HCT116 (cell line): ENCODE results near the gene PPP1R13L. TPM values are rescaled to one million over a fixed set of nuclear protein-coding genes. Genes with fewer than 3 reads are reported as not detected.

Source experiments
- ATAC-seq: fragments of 200-7000 bp; cut with Tn5 transposase; 2 replicates; pipeline ENCODE4 v1.9.1; 2020; ENCODE audit warnings: mild to moderate bottlenecking, moderate library complexity
- BruUV-seq: library from RNA; stranded (reverse); fragments of 400-500 nt; replicated peaks from 2 replicates; lab custom pipeline; 2021; lab: Mats Ljungman, UMichigan
- CTCF ChIA-PET: fragments of 300-600 bp; sonication (Branson Sonifier 250); formaldehyde crosslinking; loops from one replicate; lab custom pipeline; 2021; ENCODE audit warnings: antibody characterized with exemption; lab: Charles Lee
- POLR2A ChIA-PET: fragments of 300-600, 350-600 bp; sonication (Branson Sonifier 250); formaldehyde crosslinking; loops from one replicate; lab custom pipeline; 2021; ENCODE audit warnings: antibody characterized with exemption; lab: Charles Lee
- RAD21 ChIA-PET, 2 experiments: fragments of 300-600 bp; sonication (Branson Sonifier 250); formaldehyde crosslinking; loops; one replicate each; lab custom pipeline; 2023; ENCODE audit warnings: low total read pairs in 2 of 2; ENCODE audit not compliant: uncharacterized antibody in 2 of 2, unreplicated experiment in 2 of 2, low non-redundant PET in 1 of 2; lab: Charles Lee
- DNase-seq: peaks from one replicate; pipeline ENCODE4 v3.0.0-alpha.2; 2010; ENCODE audit warnings: low read depth, low spot score
- H2AFZ ChIP-seq: fragments of 200-600 bp; shearing (Covaris generic), sonication (generic); 2 replicates; pipeline ENCODE4 v1.6.1; 2017; ENCODE audit warnings: low read depth, mixed run types, mixed read lengths, antibody characterized with exemption, low read length; ENCODE audit not compliant: poor library complexity, severe bottlenecking
- H3K27ac ChIP-seq: 2 replicates; pipeline ENCODE4 v1.5.1; 2012; ENCODE audit warnings: low read depth, low read length
- H3K27me3 ChIP-seq: fragments of 200-600 bp; sonication (generic); 2 replicates; pipeline ENCODE4 v1.6.1; 2016; ENCODE audit warnings: mixed run types, low read length, mixed read lengths; ENCODE audit not compliant: insufficient read depth
- H3K36me3 ChIP-seq, 2 experiments: fragments of 200-500 bp in 1 of 2; fragments of 200-600 bp in 1 of 2; sonication (Bioruptor generic) in 1 of 2; sonication (generic) in 1 of 2; 2 replicates each; pipeline versions ENCODE4 v1.5.1 to v1.6.1; 2014 to 2016; ENCODE audit warnings: low read length in 2 of 2, inconsistent platforms in 1 of 2, mixed read lengths in 1 of 2, mixed run types in 1 of 2; ENCODE audit not compliant: insufficient read depth in 2 of 2, control insufficient read depth in 1 of 2
- H3K4me1 ChIP-seq, 2 experiments: fragments of 200-600 bp in 1 of 2; sonication (generic) in 1 of 2; 2 replicates each; pipeline versions ENCODE4 v1.5.1 to v1.6.1; 2012 to 2017; ENCODE audit warnings: low read length in 2 of 2, inconsistent platforms in 1 of 2, mild to moderate bottlenecking in 1 of 2, mixed read lengths in 1 of 2, mixed run types in 1 of 2, moderate library complexity in 1 of 2; ENCODE audit not compliant: insufficient read depth in 2 of 2, control insufficient read depth in 1 of 2
- H3K4me2 ChIP-seq: fragments of 200-600 bp; sonication (generic); 2 replicates; pipeline ENCODE4 v1.6.1; 2017; ENCODE audit warnings: mixed run types, low read length, mixed read lengths
- H3K4me3 ChIP-seq, 2 experiments: fragments of 200-600 bp in 1 of 2; sonication (generic) in 1 of 2; replicated peaks in 1 of 2; 2 replicates each; pipeline ENCODE4 v1.5.1; 2011 to 2016; ENCODE audit warnings: low read length in 2 of 2, control low read depth in 1 of 2, low read depth in 1 of 2, mild to moderate bottlenecking in 1 of 2, mixed read lengths in 1 of 2, mixed run types in 1 of 2
- H3K79me2 ChIP-seq: fragments of 200-600 bp; sonication (generic); 2 replicates; pipeline ENCODE4 v1.6.1; 2017; ENCODE audit warnings: mild to moderate bottlenecking, mixed run types, low read length, moderate library complexity, mixed read lengths; ENCODE audit not compliant: insufficient read depth
- H3K9ac ChIP-seq: fragments of 200-600 bp; sonication (generic); 2 replicates; pipeline ENCODE4 v1.6.1; 2016; ENCODE audit warnings: low read length, mixed read lengths
- H3K9me2 ChIP-seq: fragments of 200-600 bp; sonication (generic), shearing (Covaris generic); 2 replicates; pipeline ENCODE4 v1.6.1; 2017; ENCODE audit warnings: mixed run types, mild to moderate bottlenecking, moderate library complexity; ENCODE audit not compliant: insufficient read depth
- H3K9me3 ChIP-seq, 2 experiments: fragments of 200-500 bp in 1 of 2; fragments of 200-600 bp in 1 of 2; sonication (Bioruptor generic) in 1 of 2; sonication (generic) in 1 of 2; 2 replicates each; pipeline ENCODE4 v1.6.1; 2014 to 2017; ENCODE audit warnings: low read length in 2 of 2, mixed read lengths in 2 of 2, inconsistent platforms in 1 of 2, low read depth in 1 of 2, mild to moderate bottlenecking in 1 of 2, mixed run types in 1 of 2, moderate library complexity in 1 of 2; ENCODE audit not compliant: control insufficient read depth in 1 of 2, insufficient read depth in 1 of 2
- H4K20me1 ChIP-seq: fragments of 200-600 bp; sonication (generic), shearing (Covaris generic); 2 replicates; pipeline ENCODE4 v1.6.1; 2017; ENCODE audit warnings: mixed run types, mild to moderate bottlenecking, moderate library complexity; ENCODE audit not compliant: insufficient read depth
- CBX3 ChIP-seq: IDR thresholded peaks from 2 replicates; pipeline ENCODE4 v1.6.1; 2012; ENCODE audit warnings: low read depth
- CEBPB ChIP-seq: IDR thresholded peaks from 2 replicates; pipeline ENCODE4 v1.6.1; 2012; ENCODE audit warnings: low read depth
- EGR1 ChIP-seq: IDR thresholded peaks from 2 replicates; pipeline ENCODE4 v1.6.1; 2012; ENCODE audit warnings: low read depth
- ELF1 ChIP-seq: IDR thresholded peaks from 2 replicates; pipeline ENCODE4 v1.6.1; 2012; ENCODE audit warnings: low read depth, borderline replicate concordance
- EZH2 ChIP-seq: fragments of 200-600 bp; sonication (generic); IDR thresholded peaks from 2 replicates; pipeline ENCODE4 v1.6.1; 2017; ENCODE audit warnings: antibody characterized with exemption, mixed run types
- EZH2phosphoT487 ChIP-seq: fragments of 200-600 bp; IDR thresholded peaks from 2 replicates; pipeline ENCODE4 v1.6.1; 2018; ENCODE audit warnings: antibody characterized with exemption, borderline replicate concordance
- FOSL1 ChIP-seq: IDR thresholded peaks from 2 replicates; pipeline ENCODE4 v1.6.1; 2012; ENCODE audit warnings: low read depth
- JUND ChIP-seq: IDR thresholded peaks from 2 replicates; pipeline ENCODE4 v1.6.1; 2012
- POLR2A ChIP-seq: IDR thresholded peaks from 2 replicates; pipeline ENCODE4 v1.7.0; 2011; ENCODE audit warnings: borderline replicate concordance; ENCODE audit not compliant: insufficient read depth, insufficient read length; ENCODE audit errors: extremely low read depth
- POLR2AphosphoS5 ChIP-seq: IDR thresholded peaks from 2 replicates; pipeline ENCODE4 v1.6.1; 2011; ENCODE audit warnings: mild to moderate bottlenecking, low read depth, low read length, moderate library complexity
- RAD21 ChIP-seq: IDR thresholded peaks from 2 replicates; pipeline ENCODE4 v1.6.1; 2012; ENCODE audit warnings: low read depth, mild to moderate bottlenecking
- SIN3A ChIP-seq: IDR thresholded peaks from 2 replicates; pipeline ENCODE4 v1.6.1; 2012; ENCODE audit warnings: low read depth
- SP1 ChIP-seq: IDR thresholded peaks from 2 replicates; pipeline ENCODE4 v1.6.1; 2012; ENCODE audit warnings: low read depth
- SRF ChIP-seq: IDR thresholded peaks from 2 replicates; pipeline ENCODE4 v1.6.1; 2012; ENCODE audit warnings: low read depth
- TCF7L2 ChIP-seq: IDR thresholded peaks from 2 replicates; pipeline ENCODE4 v1.7.0; 2011; ENCODE audit warnings: borderline replicate concordance, inconsistent platforms; ENCODE audit not compliant: insufficient read depth, insufficient read length; ENCODE audit errors: extremely low read depth
- YY1 ChIP-seq: IDR thresholded peaks from 2 replicates; pipeline ENCODE4 v1.6.1; 2011; ENCODE audit warnings: low read length, low read depth, moderate library complexity, mild to moderate bottlenecking; ENCODE audit not compliant: insufficient replicate concordance; ENCODE audit errors: extremely low read depth
- ZNF274 ChIP-seq: fragments of 200-500 bp; sonication (Bioruptor generic); IDR thresholded peaks from 2 replicates; pipeline ENCODE4 v1.6.1; 2014; ENCODE audit warnings: mild to moderate bottlenecking, low read depth, low read length, inconsistent platforms
- intact Hi-C: fragments of 100-400 bp; cut with micrococcal nuclease; formaldehyde crosslinking; loops from 2 replicates; pipeline ENCODE4 v1.10.0; 2022
- total RNA-seq: library from RNA; stranded (reverse); gene quantifications from one replicate; pipeline ENCODE4 v1.2.1, GENCODE V29; 2021; ENCODE audit not compliant: unreplicated experiment
- TF ChIP-seq, protein P1 (sequence below): IDR thresholded peaks from 2 replicates; pipeline ENCODE4 v1.6.1; 2011; ENCODE audit warnings: mild to moderate bottlenecking, low read length, moderate library complexity; ENCODE audit not compliant: insufficient replicate concordance; ENCODE audit errors: extremely low read depth
- TF ChIP-seq, protein P2 (sequence below): IDR thresholded peaks from 2 replicates; pipeline ENCODE4 v1.6.1; 2012
- TF ChIP-seq, protein P3 (sequence below): IDR thresholded peaks from 2 replicates; pipeline ENCODE4 v1.6.1; 2012
- TF ChIP-seq, protein P4 (sequence below): IDR thresholded peaks from 2 replicates; pipeline ENCODE4 v1.6.1; 2012; ENCODE audit warnings: low read depth

The PPP1R13L gene
- total RNA-seq, 1 experiment from 2014 or later = 89.1 TPM

DNA sequence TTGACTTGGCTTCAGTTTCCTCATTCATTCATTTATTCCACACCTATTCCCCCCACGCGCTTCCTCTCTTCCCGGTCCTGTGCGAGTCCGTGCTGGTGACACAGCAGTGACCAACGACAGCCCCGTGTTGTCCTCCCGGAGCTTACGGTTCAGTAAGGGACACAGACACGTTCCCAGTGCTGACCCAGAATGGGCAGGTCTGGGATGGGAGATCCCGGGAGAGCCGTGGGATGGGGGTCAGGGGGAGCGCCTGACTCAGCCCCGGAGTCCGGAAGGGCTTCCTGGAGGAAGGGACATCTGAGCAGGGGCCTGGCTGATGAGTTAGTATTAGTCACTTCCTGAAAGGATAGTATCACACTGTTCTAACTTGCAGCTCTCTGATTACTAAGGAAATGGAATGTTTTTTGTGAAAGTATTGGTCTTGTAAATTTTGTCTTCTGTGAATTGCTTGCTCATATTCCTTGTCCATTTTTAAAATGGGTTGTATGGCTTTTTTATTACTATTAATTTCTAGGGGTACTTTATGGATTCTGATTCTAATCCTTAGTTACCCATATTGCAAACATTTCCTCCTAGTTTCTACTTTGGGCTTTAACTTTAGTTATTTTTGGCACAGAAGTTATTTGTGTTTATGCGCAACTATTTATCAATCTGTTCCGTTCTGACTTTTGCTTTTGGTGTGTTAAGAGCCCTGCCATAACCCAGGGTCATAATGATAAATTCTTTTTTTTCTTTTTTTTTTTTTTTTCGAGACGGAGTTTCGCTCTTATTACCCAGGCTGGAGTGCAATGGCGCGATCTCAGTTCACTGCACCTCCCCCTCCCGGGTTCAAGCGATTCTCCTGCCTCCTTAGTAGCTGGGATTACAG, 19.6 kb upstream of the PPP1R13L start:
- ChIA-PET RAD21 (interaction anchor here in 1 of 2 experiments (1.0 kb wide), 1 partner anchor 55 kb away, joined by 6 read pairs; no protein-coding TSS in a partner anchor), POLR2A (interaction anchor here (0.7 to 1.9 kb wide), 10 partner anchors 10 to 617 kb away, joined by 3 to 16 read pairs (median 7); partner anchors contain the start of genes FOSB and PPP1R13L), CTCF (interaction anchor here (0.9 to 3.7 kb wide), 5 partner anchors 15 to 61 kb away, joined by 3 to 24 read pairs (median 6); no protein-coding TSS in a partner anchor)
- Histone ChIP-seq H3K79me2 (peaks cover 32% of the 10 kb centered on the region), H3K4me1 (peaks cover 42 to 84% of the 10 kb centered on the region in 2 experiments), H3K4me3 (peak overlapping the region; percentile 93 to 96), H3K27ac (peak overlapping the region; percentile 99), H2AFZ (no peak overlapping the region), H3K4me2 (peak overlapping the region; percentile 100), H3K36me3 (peaks cover 0 to 9% of the 10 kb centered on the region in 2 experiments; a peak in 2 of 4 replicates), H4K20me1 (no peaks in the 10 kb centered on the region), H3K27me3 (no peaks in the 10 kb centered on the region), H3K9me3 (no peaks in the 10 kb centered on the region), H3K9ac (peak overlapping the region; percentile 87), H3K9me2 (no peaks in the 10 kb centered on the region)
- ATAC-seq = peak; percentile 66
- DNase-seq = peak; percentile 91
- TSS peak; percentile 88 for BruUV-seq
- intact Hi-C loops = loop anchor here (1.0 kb wide), 1 partner anchor 218 kb away; no protein-coding TSS in a partner anchor
- TF ChIP-seq, protein P1, sequence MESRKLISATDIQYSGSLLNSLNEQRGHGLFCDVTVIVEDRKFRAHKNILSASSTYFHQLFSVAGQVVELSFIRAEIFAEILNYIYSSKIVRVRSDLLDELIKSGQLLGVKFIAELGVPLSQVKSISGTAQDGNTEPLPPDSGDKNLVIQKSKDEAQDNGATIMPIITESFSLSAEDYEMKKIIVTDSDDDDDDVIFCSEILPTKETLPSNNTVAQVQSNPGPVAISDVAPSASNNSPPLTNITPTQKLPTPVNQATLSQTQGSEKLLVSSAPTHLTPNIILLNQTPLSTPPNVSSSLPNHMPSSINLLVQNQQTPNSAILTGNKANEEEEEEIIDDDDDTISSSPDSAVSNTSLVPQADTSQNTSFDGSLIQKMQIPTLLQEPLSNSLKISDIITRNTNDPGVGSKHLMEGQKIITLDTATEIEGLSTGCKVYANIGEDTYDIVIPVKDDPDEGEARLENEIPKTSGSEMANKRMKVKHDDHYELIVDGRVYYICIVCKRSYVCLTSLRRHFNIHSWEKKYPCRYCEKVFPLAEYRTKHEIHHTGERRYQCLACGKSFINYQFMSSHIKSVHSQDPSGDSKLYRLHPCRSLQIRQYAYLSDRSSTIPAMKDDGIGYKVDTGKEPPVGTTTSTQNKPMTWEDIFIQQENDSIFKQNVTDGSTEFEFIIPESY = no peak
- TF ChIP-seq, protein P2, sequence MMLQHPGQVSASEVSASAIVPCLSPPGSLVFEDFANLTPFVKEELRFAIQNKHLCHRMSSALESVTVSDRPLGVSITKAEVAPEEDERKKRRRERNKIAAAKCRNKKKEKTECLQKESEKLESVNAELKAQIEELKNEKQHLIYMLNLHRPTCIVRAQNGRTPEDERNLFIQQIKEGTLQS = no peak
- TF ChIP-seq JUND = peak; percentile 97
- TF ChIP-seq EZH2 = no peak
- no peak for TF ChIP-seq YY1
- peak; percentile 49 for TF ChIP-seq SIN3A
- no peak for TF ChIP-seq CEBPB
- peak; percentile 39 for TF ChIP-seq TCF7L2
- TF ChIP-seq, protein P3, sequence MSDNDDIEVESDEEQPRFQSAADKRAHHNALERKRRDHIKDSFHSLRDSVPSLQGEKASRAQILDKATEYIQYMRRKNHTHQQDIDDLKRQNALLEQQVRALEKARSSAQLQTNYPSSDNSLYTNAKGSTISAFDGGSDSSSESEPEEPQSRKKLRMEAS = peak; percentile 34; the same call in 1 of the 2 replicates
- TF ChIP-seq POLR2A = no peak
- TF ChIP-seq SP1 = peak; percentile 96
- no peak for TF ChIP-seq EZH2phosphoT487
- no peak; the same call in 1 of the 2 replicates for TF ChIP-seq ELF1
- TF ChIP-seq FOSL1 = peak; percentile 98
- TF ChIP-seq POLR2AphosphoS5 = peak; percentile 71
- no peak; the same call in 1 of the 2 replicates for TF ChIP-seq SRF
- peak; percentile 53; the same call in 1 of the 2 replicates for TF ChIP-seq EGR1
- TF ChIP-seq CBX3 = peak; percentile 81; the same call in 1 of the 2 replicates
- TF ChIP-seq, protein P4, sequence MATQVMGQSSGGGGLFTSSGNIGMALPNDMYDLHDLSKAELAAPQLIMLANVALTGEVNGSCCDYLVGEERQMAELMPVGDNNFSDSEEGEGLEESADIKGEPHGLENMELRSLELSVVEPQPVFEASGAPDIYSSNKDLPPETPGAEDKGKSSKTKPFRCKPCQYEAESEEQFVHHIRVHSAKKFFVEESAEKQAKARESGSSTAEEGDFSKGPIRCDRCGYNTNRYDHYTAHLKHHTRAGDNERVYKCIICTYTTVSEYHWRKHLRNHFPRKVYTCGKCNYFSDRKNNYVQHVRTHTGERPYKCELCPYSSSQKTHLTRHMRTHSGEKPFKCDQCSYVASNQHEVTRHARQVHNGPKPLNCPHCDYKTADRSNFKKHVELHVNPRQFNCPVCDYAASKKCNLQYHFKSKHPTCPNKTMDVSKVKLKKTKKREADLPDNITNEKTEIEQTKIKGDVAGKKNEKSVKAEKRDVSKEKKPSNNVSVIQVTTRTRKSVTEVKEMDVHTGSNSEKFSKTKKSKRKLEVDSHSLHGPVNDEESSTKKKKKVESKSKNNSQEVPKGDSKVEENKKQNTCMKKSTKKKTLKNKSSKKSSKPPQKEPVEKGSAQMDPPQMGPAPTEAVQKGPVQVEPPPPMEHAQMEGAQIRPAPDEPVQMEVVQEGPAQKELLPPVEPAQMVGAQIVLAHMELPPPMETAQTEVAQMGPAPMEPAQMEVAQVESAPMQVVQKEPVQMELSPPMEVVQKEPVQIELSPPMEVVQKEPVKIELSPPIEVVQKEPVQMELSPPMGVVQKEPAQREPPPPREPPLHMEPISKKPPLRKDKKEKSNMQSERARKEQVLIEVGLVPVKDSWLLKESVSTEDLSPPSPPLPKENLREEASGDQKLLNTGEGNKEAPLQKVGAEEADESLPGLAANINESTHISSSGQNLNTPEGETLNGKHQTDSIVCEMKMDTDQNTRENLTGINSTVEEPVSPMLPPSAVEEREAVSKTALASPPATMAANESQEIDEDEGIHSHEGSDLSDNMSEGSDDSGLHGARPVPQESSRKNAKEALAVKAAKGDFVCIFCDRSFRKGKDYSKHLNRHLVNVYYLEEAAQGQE = no peak
- no peak for TF ChIP-seq RAD21
- no peak for TF ChIP-seq ZNF274
